GM19468 (cell line): Measurements from ENCODE around the gene EFNA5.

Experiments
- ATAC-seq: cut with Tn5 transposase; IDR thresholded peaks from one replicate; pipeline ENCODE4 v1.9.1; 2021; ENCODE audit warnings: mild to moderate bottlenecking, moderate library complexity, moderate number of reproducible peaks; ENCODE audit not compliant: unreplicated experiment; ENCODE audit errors: extremely low read depth

EFNA5 gene

DNA sequence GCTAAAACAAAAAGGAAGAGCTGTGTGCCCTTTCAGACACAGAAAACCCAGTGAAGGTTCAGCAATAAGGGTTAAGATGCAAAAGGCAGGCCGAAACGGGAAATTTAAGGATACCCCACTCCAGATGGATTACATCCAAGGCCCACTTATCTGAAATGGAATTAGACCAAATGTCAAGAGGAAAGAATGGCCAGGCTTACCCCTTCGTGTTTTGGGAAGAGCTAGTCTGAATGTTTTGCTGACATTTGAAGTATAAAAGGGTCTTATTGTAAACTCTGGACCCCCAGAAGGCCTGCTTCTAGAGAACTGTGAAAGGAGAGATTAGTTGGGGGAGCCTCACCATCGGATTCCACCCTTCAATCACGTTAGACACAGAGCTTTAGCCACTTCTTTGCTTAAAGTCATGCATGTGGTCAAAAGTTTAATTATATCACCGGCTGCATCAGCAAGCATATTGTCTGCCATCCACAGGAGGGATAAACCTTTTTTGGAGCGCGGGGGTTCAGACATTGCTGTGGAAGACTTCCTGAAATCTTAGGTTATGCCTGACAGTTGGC, 93.3 kb downstream of the EFNA5 start:
- ATAC-seq = no peak

DNA sequence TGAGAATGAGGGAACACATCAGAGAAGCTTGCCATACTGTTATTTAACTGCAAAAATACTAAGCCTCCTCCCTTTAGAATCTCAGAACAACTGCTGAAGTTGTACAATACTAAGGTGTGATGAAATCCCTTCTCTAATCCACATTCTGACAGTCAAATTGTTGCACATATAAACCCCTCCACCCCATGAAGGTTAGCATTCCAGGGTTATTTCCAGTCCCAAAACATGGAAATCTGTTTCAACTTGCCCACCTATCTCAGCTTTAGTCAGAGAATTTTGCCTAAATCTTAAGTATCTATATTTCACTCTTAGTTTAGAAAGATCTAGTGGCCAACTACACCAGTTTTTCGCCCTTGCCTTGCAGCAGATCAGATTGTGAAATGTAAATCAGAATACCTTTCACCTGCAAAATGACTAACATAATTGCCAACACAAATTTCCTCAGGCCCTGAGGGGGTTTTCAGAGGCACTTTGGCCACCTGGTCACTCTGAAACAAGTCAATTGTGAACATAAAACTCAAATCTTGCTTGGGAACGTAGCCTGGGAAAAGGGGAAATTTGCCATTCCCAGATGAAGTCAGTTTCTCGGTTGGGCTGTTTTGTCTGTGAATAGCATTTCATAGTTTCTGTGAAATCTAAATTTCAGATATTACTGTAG, 93.9 kb downstream of the EFNA5 start:
- no peak for ATAC-seq

GRCh38 chr5:107576155-107576554, 94.6 kb downstream of the EFNA5 start:
- ATAC-seq = no peak

GRCh38 chr5:107574287-107574686, 96.5 kb downstream of the EFNA5 start:
- no peak for ATAC-seq

GRCh38 chr5:107572715-107573368, 97.9 kb downstream of the EFNA5 start:
- no peak for ATAC-seq

GRCh38 chr5:107571621-107572536, 98.9 kb downstream of the EFNA5 start:
- ATAC-seq = peak; percentile 46

- ATAC-seq = peak; percentile 62
These were observed 99.8 kb downstream of the EFNA5 start for GRCh38 chr5:107570805-107571531.

DNA sequence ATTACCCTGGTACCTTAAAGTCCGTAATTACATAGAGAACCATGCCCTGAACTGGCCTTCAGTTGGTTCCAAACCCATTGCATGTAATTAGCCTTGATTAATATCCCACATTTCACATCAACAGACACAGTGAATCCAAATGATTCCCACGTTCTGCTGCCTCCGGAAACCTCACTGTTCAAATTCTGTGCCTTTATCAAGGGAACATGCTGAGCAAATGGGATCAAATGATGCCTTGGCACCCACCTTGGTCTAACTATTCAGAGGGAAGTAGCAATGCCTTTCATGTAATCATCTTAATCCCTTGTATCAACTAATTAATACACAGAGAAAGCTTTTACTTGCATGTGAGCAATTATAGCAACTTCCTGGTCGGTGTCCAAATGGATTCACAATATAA, 100.6 kb downstream of the EFNA5 start:
- ATAC-seq = no peak

DNA sequence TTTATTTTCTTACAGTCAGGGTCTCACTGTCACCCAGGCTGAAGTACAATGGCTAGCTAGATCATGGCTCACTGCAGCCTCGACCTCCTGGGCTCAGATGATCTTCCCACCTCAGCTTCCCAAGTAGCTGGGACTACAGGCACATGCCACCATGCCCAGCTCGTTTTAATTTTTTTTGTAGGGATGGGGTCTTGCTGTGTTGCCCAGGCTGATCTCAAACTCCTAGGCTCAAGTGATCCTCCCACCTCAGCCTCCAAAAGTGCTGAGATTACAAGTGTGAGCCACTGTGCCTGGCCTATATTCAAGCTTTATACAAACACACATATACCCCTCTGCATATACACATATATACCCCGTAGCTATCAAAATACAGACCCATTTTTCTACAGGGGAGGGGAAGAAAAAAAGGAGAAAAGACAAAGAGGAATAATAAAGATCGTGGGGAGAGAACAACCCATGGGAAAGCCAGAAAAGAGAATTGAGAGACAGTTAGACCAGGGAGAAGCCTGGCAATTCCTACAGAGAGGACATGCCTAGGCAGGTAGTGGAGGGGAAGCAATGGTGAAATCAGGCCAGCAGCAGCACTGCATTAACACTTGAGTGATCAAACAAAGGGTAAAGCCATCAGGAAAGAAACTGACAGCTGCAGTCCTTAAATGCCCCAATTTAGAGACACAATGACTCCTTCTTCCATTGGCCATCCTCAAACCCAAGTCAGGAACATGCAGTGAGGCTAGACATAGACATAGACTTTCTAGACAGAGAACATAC, 102.7 kb downstream of the EFNA5 start:
- ATAC-seq = no peak

- ATAC-seq = no peak
These were observed 103.8 kb downstream of the EFNA5 start for GRCh38 chr5:107566986-107567385.

GRCh38 chr5:107565791-107566767, 104.7 kb downstream of the EFNA5 start:
- no peak for ATAC-seq

DNA sequence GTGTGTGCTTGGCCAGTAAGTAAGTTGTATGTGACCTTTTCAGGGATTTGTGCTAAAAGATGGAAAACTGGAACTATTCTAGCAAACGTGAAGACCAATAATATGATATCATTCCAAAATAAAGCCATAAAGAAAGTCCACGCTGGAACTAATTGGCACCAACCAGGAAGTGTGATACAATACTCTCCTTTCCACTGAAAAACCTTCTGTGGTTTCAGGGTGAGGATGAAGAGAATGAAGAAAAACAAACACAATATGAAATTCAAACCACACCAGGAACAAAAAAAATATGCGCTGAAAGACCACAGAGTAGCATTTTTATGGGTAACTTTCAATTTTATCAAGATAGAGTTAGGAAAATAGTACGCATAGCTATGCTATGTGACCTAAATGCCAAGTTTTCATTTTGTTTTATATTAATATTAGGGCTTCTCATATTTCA, 105.8 kb downstream of the EFNA5 start:
- no peak for ATAC-seq

DNA sequence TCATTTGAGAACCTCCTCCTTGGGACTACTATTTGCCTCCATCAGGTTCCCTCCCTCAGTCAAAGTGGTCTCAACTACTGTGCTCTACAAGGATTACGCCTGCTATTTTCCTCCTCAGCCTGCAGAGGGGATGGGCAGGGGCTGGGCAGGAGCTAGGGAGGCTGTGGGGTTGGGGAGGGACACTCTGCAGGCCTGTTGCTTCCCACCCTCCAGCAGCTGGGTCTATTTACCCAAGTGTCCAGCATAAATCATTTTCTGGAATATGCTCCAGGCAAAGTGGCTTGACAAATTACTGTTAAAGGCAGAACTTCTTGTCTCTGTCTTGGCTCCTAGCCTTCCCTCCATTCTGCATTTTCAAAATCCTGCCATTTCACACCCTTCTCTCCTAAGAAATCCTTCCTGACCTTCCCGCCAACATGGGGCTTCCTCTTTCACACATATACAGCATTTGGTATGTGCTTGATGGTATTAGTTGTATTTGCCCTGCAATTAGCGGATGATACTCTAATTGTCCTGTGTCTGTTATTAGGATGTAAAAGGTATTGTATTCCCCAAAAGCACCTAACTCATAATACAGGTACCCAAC, 106.7 kb downstream of the EFNA5 start:
- no peak for ATAC-seq

GRCh38 chr5:107560377-107560776, 110.4 kb downstream of the EFNA5 start:
- ATAC-seq = no peak

GRCh38 chr5:107558823-107559375, 111.8 kb downstream of the EFNA5 start:
- ATAC-seq = no peak

DNA sequence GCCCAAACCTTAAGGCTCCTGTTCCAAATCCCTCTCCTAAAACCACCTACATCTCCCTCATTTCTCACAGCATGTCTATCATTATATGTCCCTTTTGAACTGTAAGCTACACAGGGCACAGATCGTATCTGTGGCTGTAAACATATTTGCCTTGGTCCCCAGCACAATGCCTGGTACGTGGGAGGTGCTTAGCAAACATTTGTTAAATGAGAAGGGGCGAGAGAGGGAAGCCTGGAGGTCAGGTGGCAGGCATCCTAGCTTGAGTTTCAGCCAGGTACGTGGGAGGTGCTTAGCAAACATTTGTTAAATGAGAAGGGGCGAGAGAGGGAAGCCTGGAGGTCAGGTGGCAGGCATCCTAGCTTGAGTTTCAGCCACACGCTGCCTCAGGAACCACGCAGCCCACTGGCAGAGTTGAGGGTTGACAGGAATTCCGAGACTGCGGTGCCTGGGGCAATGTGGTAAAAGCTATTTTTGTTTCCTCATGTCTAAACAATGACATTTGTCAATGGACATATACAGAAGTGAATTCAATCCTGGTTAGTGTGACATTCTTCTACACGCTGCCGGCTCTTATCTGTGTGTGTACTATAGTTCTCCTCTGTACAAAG, 113.6 kb downstream of the EFNA5 start:
- ATAC-seq = no peak

DNA sequence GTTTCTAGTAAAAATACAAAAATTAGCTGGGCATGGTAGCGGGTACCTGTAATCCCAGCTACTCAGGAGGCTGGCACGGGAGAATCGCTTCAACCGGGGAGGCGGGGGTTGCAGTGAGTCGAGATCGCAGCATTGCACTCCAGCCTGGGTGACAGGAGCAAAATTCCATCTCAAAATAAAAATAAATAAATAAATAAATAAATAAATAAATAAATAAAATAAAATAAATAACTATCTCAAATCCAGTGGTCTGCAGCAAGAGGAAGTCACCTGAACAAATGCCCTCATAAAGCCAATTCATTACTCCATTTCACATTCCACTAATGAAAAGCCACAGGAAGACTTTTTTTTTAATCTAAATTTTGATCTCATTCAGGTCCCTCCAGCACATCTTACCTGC, 114.2 kb downstream of the EFNA5 start:
- no peak for ATAC-seq
